ENCODE data around the gene KLB. TPM values are rescaled to one million over a fixed set of nuclear protein-coding genes. Genes with fewer than 3 reads are reported as not detected.
"Not testable (repeated sequence)": the region's sequence is repeated elsewhere in the genome, so short reads cannot be mapped to it uniquely, and the experiment has no call there.

Gene KLB
- under 1 TPM in 3 of 4 donors, not detected in 1; 0.34 to 0.48 (median 0.38) TPM for total RNA-seq

DNA sequence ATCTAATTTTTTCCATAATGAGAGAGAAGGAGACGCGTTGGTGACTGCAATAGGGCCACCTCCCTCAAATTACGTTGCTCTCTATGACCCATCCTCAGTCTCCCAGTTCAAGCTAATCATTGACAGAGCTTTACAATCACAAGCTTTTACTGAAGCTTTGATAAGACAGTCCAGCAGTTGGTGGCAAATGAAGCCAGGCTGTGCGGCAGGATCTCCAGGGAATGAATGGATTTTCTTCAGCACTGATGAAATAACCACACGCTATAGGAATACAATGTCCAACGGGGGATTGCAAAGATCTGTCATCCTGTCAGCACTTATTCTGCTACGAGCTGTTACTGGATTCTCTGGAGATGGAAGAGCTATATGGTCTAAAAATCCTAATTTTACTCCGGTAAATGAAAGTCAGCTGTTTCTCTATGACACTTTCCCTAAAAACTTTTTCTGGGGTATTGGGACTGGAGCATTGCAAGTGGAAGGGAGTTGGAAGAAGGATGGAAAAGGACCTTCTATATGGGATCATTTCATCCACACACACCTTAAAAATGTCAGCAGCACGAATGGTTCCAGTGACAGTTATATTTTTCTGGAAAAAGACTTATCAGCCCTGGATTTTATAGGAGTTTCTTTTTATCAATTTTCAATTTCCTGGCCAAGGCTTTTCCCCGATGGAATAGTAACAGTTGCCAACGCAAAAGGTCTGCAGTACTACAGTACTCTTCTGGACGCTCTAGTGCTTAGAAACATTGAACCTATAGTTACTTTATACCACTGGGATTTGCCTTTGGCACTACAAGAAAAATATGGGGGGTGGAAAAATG lies at the start of gene KLB:
KLB (plus strand) TSS at position 168 of the 821 bp plus-strand sequence; CDS start at position 188, 20 bp downstream.
- no peaks in the 10 kb centered on the region for H3K36me3 ChIP-seq
- WGBS, 2 donors = 56 to 58% methylated on average over 12 of the region's 12 CpGs
- H3K9me3 ChIP-seq = no peaks in the 10 kb centered on the region
- intact Hi-C loops (cut with DNase I) = no loop called here
- H3K27ac ChIP-seq = no peak within 1 kb of the TSS
- DNase-seq = no peak
- no peak within 1 kb of the TSS for H3K4me3 ChIP-seq
- H3K27me3 ChIP-seq = no peaks in the 10 kb centered on the region
- no peak for TF ChIP-seq POLR2A (IDR thresholded peaks at IDR 0.05)
- TF ChIP-seq, protein P1, sequence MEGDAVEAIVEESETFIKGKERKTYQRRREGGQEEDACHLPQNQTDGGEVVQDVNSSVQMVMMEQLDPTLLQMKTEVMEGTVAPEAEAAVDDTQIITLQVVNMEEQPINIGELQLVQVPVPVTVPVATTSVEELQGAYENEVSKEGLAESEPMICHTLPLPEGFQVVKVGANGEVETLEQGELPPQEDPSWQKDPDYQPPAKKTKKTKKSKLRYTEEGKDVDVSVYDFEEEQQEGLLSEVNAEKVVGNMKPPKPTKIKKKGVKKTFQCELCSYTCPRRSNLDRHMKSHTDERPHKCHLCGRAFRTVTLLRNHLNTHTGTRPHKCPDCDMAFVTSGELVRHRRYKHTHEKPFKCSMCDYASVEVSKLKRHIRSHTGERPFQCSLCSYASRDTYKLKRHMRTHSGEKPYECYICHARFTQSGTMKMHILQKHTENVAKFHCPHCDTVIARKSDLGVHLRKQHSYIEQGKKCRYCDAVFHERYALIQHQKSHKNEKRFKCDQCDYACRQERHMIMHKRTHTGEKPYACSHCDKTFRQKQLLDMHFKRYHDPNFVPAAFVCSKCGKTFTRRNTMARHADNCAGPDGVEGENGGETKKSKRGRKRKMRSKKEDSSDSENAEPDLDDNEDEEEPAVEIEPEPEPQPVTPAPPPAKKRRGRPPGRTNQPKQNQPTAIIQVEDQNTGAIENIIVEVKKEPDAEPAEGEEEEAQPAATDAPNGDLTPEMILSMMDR (IDR thresholded peaks at IDR 0.05) = no peak
- H3K4me1 ChIP-seq = no peaks in the 10 kb centered on the region

DNA sequence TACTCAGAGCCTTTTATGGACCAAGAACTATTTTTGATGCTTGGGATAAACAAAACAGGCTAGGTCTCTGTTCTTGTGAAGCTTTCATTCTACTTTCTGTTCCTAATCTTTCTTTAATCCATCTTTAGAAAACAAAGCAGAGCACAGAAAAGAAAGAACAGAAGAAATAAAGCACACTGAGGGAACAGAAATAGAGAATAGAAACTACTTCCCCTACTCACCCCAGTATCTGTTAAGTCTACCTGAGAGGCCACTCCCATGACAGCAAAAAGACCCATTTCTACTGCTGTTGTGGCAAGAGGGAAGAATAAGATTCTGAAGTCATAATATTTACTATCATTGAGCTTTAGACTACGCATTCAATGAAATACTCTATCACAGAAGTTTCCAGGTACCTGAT lies 49.7 kb upstream of the KLB start:
- intact Hi-C loops (cut with DNase I) = no loop called here

DNA sequence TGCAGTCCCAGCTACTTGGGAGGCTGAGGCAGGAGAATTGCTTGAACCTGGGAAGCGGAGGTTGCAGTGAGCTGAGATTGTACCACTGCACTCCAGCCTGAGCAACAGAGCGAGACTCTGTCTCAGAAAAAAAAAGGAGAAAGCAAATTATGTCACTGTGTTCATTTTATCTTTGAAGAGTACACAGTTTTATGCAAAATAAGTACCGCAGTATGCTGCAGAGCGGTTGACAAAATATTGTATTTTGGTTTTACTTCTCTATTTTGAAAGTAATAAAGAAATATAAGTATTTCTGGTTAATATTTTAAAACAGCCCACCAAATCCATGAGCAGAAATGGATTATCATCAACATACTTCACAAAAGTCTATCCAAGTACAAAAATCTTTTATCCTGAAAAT lies 46.1 kb upstream of the KLB start:
- H3K4me1 ChIP-seq = peaks cover 13 to 48% (median 21%) of the 10 kb centered on the region in 3 donors
- intact Hi-C loops (cut with DNase I); H3K27ac ChIP-seq; H3K9me3 ChIP-seq; DNase-seq; H3K27me3 ChIP-seq; H3K4me3 ChIP-seq: not testable (repeated sequence)
- WGBS, 2 donors = 81 to 93% methylated on average over 4 of the region's 4 CpGs
- H3K36me3 ChIP-seq = peaks cover 0 to 13% (median 0%) of the 10 kb centered on the region in 3 donors

More for the DNA sequence above, 49.7 kb upstream of the KLB start:
- Histone ChIP-seq H3K27ac (peak overlapping the region in 2 of 4 donors; percentile 46 to 57), H3K9me3 (no peaks in the 10 kb centered on the region), H3K4me1 (peaks cover 3 to 44% (median 14%) of the 10 kb centered on the region in 3 donors), H3K4me3 (no peak overlapping the region), H3K27me3 (no peaks in the 10 kb centered on the region), H3K36me3 (peaks cover 0 to 13% (median 0%) of the 10 kb centered on the region in 3 donors)
- no peak for DNase-seq
- WGBS, 2 donors = 84 to 88% methylated on average over 1 of the region's 1 CpG
- TF ChIP-seq, protein P1 (IDR thresholded peaks at IDR 0.05) = no peak
- TF ChIP-seq POLR2A (IDR thresholded peaks at IDR 0.05) = no peak

DNA sequence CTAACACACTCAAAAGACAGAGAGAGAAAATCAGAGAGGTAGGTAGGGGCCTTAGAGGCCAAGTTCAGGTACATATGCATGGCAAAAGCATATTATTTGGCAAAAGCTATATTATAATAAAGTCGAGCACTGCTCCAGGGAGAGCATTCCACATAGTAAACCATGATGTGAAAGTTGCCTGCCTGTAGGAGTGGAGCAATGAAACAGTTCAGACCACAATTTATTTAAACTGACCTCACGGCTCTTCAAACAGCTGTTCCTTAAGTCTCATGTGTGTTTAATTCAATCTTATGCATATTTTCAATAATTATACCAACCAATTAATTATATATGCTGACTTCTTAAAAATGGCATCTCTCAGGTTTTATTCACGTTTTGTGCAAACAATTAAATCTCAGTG lies 43.9 kb upstream of the KLB start:
- peaks cover 11 to 39% (median 22%) of the 10 kb centered on the region in 3 donors for H3K4me1 ChIP-seq
- DNase-seq = no peak
- WGBS, 2 donors = 44 to 56% methylated on average over 3 of the region's 3 CpGs
- no peaks in the 10 kb centered on the region for H3K9me3 ChIP-seq
- H3K4me3 ChIP-seq = no peak overlapping the region
- no peaks in the 10 kb centered on the region for H3K27me3 ChIP-seq
- intact Hi-C loops (cut with DNase I) = no loop called here
- H3K36me3 ChIP-seq = peaks cover 0 to 13% (median 0%) of the 10 kb centered on the region in 3 donors
- no peak overlapping the region for H3K27ac ChIP-seq
- TF ChIP-seq, protein P1 (IDR thresholded peaks at IDR 0.05) = no peak
- no peak for TF ChIP-seq POLR2A (IDR thresholded peaks at IDR 0.05)

DNA sequence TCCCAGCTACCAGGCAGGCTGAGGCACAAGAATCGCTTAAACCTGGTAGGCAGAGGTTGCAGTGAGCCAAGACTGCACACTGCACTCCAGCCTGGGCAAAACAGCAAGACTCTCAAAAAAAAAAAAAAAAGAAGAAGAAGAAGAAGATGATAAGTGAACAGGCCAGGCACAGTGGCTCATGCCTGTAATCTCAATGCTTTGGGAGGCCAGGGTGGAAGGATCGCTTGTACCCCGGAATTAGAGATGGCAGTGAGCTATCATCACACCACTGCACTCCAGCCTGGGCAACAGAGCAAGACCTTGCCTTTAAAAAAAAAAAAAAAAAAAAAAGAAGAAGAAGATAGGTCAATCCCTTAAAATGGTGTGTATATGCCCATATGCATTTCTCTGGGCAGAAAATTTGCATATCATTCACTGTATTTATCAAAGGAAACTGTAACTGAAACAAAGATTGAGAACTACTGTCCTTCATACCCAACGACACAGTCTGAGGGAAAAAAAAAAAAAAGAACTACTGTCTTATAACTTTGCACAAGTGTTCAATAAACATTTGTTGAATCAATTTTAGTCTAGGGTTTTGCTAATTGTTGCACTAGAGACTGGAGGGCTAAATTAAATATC lies 42.8 kb upstream of the KLB start:
- H3K4me1 ChIP-seq = peaks cover 11 to 39% (median 22%) of the 10 kb centered on the region in 3 donors
- no peak for DNase-seq
- no peak for TF ChIP-seq POLR2A (IDR thresholded peaks at IDR 0.05)
- TF ChIP-seq, protein P1 (IDR thresholded peaks at IDR 0.05) = no peak
- H3K27me3 ChIP-seq = no peaks in the 10 kb centered on the region
- no peaks in the 10 kb centered on the region for H3K9me3 ChIP-seq
- WGBS, 2 donors = 74 to 87% methylated on average over 4 of the region's 4 CpGs
- H3K4me3 ChIP-seq = no peak overlapping the region
- intact Hi-C loops (cut with DNase I) = no loop called here
- H3K36me3 ChIP-seq = peaks cover 0 to 13% (median 0%) of the 10 kb centered on the region in 3 donors
- H3K27ac ChIP-seq = no peak overlapping the region
